Smooth muscle cell (in vitro differentiated cells): ENCODE results near the gene SLC2A4. TPM values are rescaled to one million over a fixed set of nuclear protein-coding genes. Genes with fewer than 3 reads are reported as not detected.

Source experiments
- DNase-seq: peaks from one replicate; lab custom pipeline; 2025; ENCODE audit not compliant: unreplicated experiment; lab: John Stamatoyannopoulos, UW
- H2AFZ ChIP-seq: fragments of 200-600 bp; sonication (generic); 2 replicates; pipeline ENCODE4 v1.6.0; 2016; ENCODE audit warnings: antibody characterized with exemption, low read depth, mild to moderate bottlenecking
- H3F3A ChIP-seq: fragments of 200-600 bp; sonication (generic); 2 replicates; pipeline ENCODE4 v1.6.0; 2017; ENCODE audit warnings: antibody characterized with exemption, low read depth
- H3K27ac ChIP-seq: fragments of 200-600 bp; sonication (generic); 2 replicates; pipeline ENCODE4 v1.5.1; 2016; ENCODE audit warnings: low read depth, mild to moderate bottlenecking
- H3K27me3 ChIP-seq: fragments of 200-600 bp; sonication (generic); 2 replicates; pipeline ENCODE4 v1.6.1; 2016; ENCODE audit warnings: low read depth, mild to moderate bottlenecking
- H3K36me3 ChIP-seq: fragments of 200-600 bp; sonication (generic); 2 replicates; pipeline ENCODE4 v1.5.1; 2016; ENCODE audit warnings: low read depth
- H3K4me1 ChIP-seq: fragments of 200-600 bp; sonication (generic); 2 replicates; pipeline ENCODE4 v1.5.1; 2016; ENCODE audit warnings: low read depth
- H3K4me2 ChIP-seq: fragments of 200-600 bp; sonication (generic); 2 replicates; pipeline ENCODE4 v1.6.0; 2016; ENCODE audit warnings: mild to moderate bottlenecking
- H3K4me3 ChIP-seq: fragments of 200-600 bp; sonication (generic); 2 replicates; pipeline ENCODE4 v1.5.1; 2016; ENCODE audit warnings: mild to moderate bottlenecking
- H3K79me2 ChIP-seq: fragments of 200-600 bp; sonication (generic); 2 replicates; pipeline ENCODE4 v1.6.0; 2016; ENCODE audit warnings: low read depth, mild to moderate bottlenecking
- H3K9ac ChIP-seq: fragments of 200-600 bp; sonication (generic); 2 replicates; pipeline ENCODE4 v1.6.0; 2016; ENCODE audit warnings: low read depth
- H3K9me3 ChIP-seq: fragments of 200-600 bp; sonication (generic); replicated peaks from 2 replicates; pipeline ENCODE4 v1.5.1; 2016; ENCODE audit warnings: low read depth
- H4K20me1 ChIP-seq: fragments of 200-600 bp; sonication (generic); 2 replicates; pipeline ENCODE4 v1.6.0; 2016; ENCODE audit warnings: low read depth
- CTCF ChIP-seq: fragments of 200-600 bp; sonication (generic); IDR thresholded peaks from 2 replicates; pipeline ENCODE4 v1.5.1; 2017; ENCODE audit warnings: borderline replicate concordance, mild to moderate bottlenecking, antibody characterized with exemption; ENCODE audit not compliant: insufficient read depth, poor library complexity, severe bottlenecking
- WGBS: methylation state at CpG from one replicate; pipeline ENCODE4 v1.1.7; 2016; ENCODE audit warnings: low lambda C conversion rate; 5-methylcytosine and 5-hydroxymethylcytosine counted together
- polyA plus RNA-seq: library from polyadenylated mRNA; unstranded; fragments of >200 nt; fragmentation: Nextera tagmentation; extraction: Ambion mirVana; gene quantifications from 2 replicates; pipeline ENCODE4 v1.2.1, GENCODE V29; 2016
- total RNA-seq: library from RNA; depleted of rRNA; stranded (reverse); fragments of >200 nt; gene quantifications from 2 replicates; pipeline ENCODE4 v1.2.3, GENCODE V29; 2014

The SLC2A4 gene
- total and polyA plus RNA-seq, 2 experiments from 2014 or later = not detected

GRCh38 chr17:7234083-7234951 is 47.2 kb upstream of the SLC2A4 start, which contains the start of gene DVL2:
DVL2 (minus strand) TSS chr17:7234517; CDS start chr17:7234262, 255 bp downstream.
- Histone ChIP-seq H3F3A (peaks cover 32% of the 10 kb centered on the region), H3K4me3 (peak within 1 kb of the TSS; percentile 71), H3K27me3 (no peaks in the 10 kb centered on the region), H3K9me3 (no peaks in the 10 kb centered on the region), H4K20me1 (peaks cover 61% of the 10 kb centered on the region), H3K4me2 (peak within 1 kb of the TSS; percentile 92), H3K36me3 (no peaks in the 10 kb centered on the region), H3K9ac (peak within 1 kb of the TSS; percentile 67), H3K27ac (peak within 1 kb of the TSS; percentile 74), H3K4me1 (peaks cover 12% of the 10 kb centered on the region), H3K79me2 (peaks cover 86% of the 10 kb centered on the region), H2AFZ (peak within 1 kb of the TSS; percentile 65)
- WGBS = 4% methylated on average over 55 of the region's 72 CpGs
- no peak for TF ChIP-seq CTCF
- peak; percentile 95 for DNase-seq

- Histone ChIP-seq H2AFZ (no peak overlapping the region), H3K27me3 (no peaks in the 10 kb centered on the region), H4K20me1 (peaks cover 44% of the 10 kb centered on the region), H3K79me2 (peaks cover 81% of the 10 kb centered on the region), H3K4me1 (peaks cover 25% of the 10 kb centered on the region), H3K27ac (peak overlapping the region; percentile 74), H3F3A (peaks cover 42% of the 10 kb centered on the region), H3K9ac (no peak overlapping the region), H3K9me3 (no peaks in the 10 kb centered on the region), H3K36me3 (no peaks in the 10 kb centered on the region), H3K4me3 (no peak overlapping the region), H3K4me2 (no peak overlapping the region)
- TF ChIP-seq CTCF = no peak
- 82% methylated on average over 22 of the region's 22 CpGs for WGBS
- no peak for DNase-seq
Observed at GRCh38 chr17:7235693-7236665, 45.5 kb upstream of the SLC2A4 start.

GRCh38 chr17:7236808-7237207 is 44.7 kb upstream of the SLC2A4 start:
- no peak for TF ChIP-seq CTCF
- Histone ChIP-seq H3K27ac (peak overlapping the region; percentile 74), H3K4me3 (peak overlapping the region; percentile 98)

More at GRCh38 chr17:7236808-7237207, 44.7 kb upstream of the SLC2A4 start:
- H3K36me3 ChIP-seq = no peaks in the 10 kb centered on the region
- H3K4me1 ChIP-seq = peaks cover 31% of the 10 kb centered on the region
- peak overlapping the region; percentile 91 for H3K4me2 ChIP-seq
- 89% methylated on average over 6 of the region's 6 CpGs for WGBS
- H4K20me1 ChIP-seq = peaks cover 36% of the 10 kb centered on the region
- H3K27me3 ChIP-seq = no peaks in the 10 kb centered on the region
- H3K79me2 ChIP-seq = peaks cover 81% of the 10 kb centered on the region
- DNase-seq = no peak
- H3K9ac ChIP-seq = no peak overlapping the region
- H3K9me3 ChIP-seq = no peaks in the 10 kb centered on the region
- no peak overlapping the region for H2AFZ ChIP-seq
- peaks cover 50% of the 10 kb centered on the region for H3F3A ChIP-seq
